H1 (cell line): Measurements from ENCODE around the gene CFP. TPM values are rescaled to one million over a fixed set of nuclear protein-coding genes. Genes with fewer than 3 reads are reported as not detected.

Experiments used
- CTCF ChIA-PET: fragments of 300-600 bp; sonication (Branson Sonifier 250); formaldehyde crosslinking; loops from one replicate; lab custom pipeline; 2021; ENCODE audit not compliant: partially characterized antibody; lab: Charles Lee
- POLR2A ChIA-PET: fragments of 300-600 bp; sonication (Branson Sonifier 250); formaldehyde crosslinking; loops from one replicate; lab custom pipeline; 2021; ENCODE audit warnings: inconsistent platforms; ENCODE audit not compliant: partially characterized antibody; lab: Charles Lee
- DNase-seq, 2 experiments: peaks; one replicate each; pipeline versions ENCODE4 v3.0.0 to v3.0.0-alpha.2; 2010 to 2022; ENCODE audit warnings: low spot score in 2 of 2, low read depth in 1 of 2, mixed read lengths in 1 of 2
- FAIRE-seq: peaks from 2 replicates; lab custom pipeline; 2011; peaks lifted over from hg19 to GRCh38; lab: Jason Lieb, UNC
- H2AFZ ChIP-seq: 2 replicates; pipeline ENCODE4 v1.8.1; 2012; ENCODE audit warnings: low read length, inconsistent platforms
- H2AK5ac ChIP-seq: 2 replicates; pipeline ENCODE4 v1.6.1; 2013; ENCODE audit warnings: low read depth, low read length
- H2BK120ac ChIP-seq: replicated peaks from 2 replicates; pipeline ENCODE3; 2013; ENCODE audit warnings: low read depth, low read length, inconsistent platforms
- H2BK12ac ChIP-seq: 2 replicates; pipeline ENCODE4 v1.6.1; 2013; ENCODE audit warnings: low read depth, low read length
- H2BK15ac ChIP-seq: 2 replicates; pipeline ENCODE4 v1.6.1; 2013; ENCODE audit warnings: low read length
- H2BK20ac ChIP-seq: 2 replicates; pipeline ENCODE4 v1.6.1; 2013; ENCODE audit warnings: low read length
- H2BK5ac ChIP-seq: 2 replicates; pipeline ENCODE4 v1.6.1; 2013; ENCODE audit warnings: low read depth, low read length
- H3K14ac ChIP-seq: 2 replicates; pipeline ENCODE4 v1.6.1; 2013; ENCODE audit warnings: inconsistent platforms; ENCODE audit not compliant: insufficient read length
- H3K18ac ChIP-seq: 2 replicates; pipeline ENCODE4 v1.6.1; 2013; ENCODE audit warnings: low read length; ENCODE audit errors: extremely low read depth
- H3K23ac ChIP-seq: 2 replicates; pipeline ENCODE4 v1.6.1; 2013; ENCODE audit warnings: inconsistent platforms; ENCODE audit not compliant: insufficient read length
- H3K23me2 ChIP-seq: 2 replicates; pipeline ENCODE4 v1.6.1; 2013; ENCODE audit warnings: low read depth, low read length
- H3K27ac ChIP-seq: 2 replicates; pipeline ENCODE4 v1.6.1; 2011; ENCODE audit warnings: low read depth, low read length, inconsistent platforms
- H3K27me3 ChIP-seq, 4 experiments: replicated peaks in 1 of 4; 1 replicate in 1 of 4; 2 replicates in 3 of 4; pipeline versions ENCODE4 v1.6.1 to v1.8.1; 2011 to 2013; ENCODE audit warnings: low read length in 3 of 4, mild to moderate bottlenecking in 3 of 4, inconsistent platforms in 2 of 4, mixed read lengths in 2 of 4, moderate library complexity in 1 of 4; ENCODE audit not compliant: control insufficient read depth in 3 of 4, insufficient read depth in 3 of 4; ENCODE audit errors: extremely low read depth in 1 of 4
- H3K36me3 ChIP-seq, 4 experiments: 2 replicates each; pipeline versions ENCODE4 v1.6.1 to v1.8.1; 2011 to 2013; ENCODE audit warnings: mild to moderate bottlenecking in 4 of 4, low read length in 3 of 4, moderate library complexity in 2 of 4, control low read depth in 1 of 4, inconsistent platforms in 1 of 4; ENCODE audit not compliant: insufficient read depth in 4 of 4, control insufficient read depth in 2 of 4
- H3K4ac ChIP-seq: replicated peaks from 2 replicates; pipeline ENCODE3; 2013; ENCODE audit warnings: low read length, low read depth, mixed read lengths, inconsistent platforms; ENCODE audit not compliant: insufficient read length
- H3K4me1 ChIP-seq, 4 experiments: replicated peaks in 1 of 4; 1 replicate in 1 of 4; 2 replicates in 3 of 4; pipeline versions ENCODE4 v1.6.1 to v1.8.1; 2011 to 2013; ENCODE audit warnings: low read length in 3 of 4, inconsistent platforms in 2 of 4, mixed read lengths in 1 of 4; ENCODE audit not compliant: insufficient read depth in 4 of 4, control insufficient read depth in 3 of 4
- H3K4me2 ChIP-seq, 2 experiments: 2 replicates each; pipeline versions ENCODE4 v1.6.1 to v1.8.1; 2011 to 2013; ENCODE audit warnings: low read depth in 2 of 2, low read length in 2 of 2, control low read depth in 1 of 2, inconsistent platforms in 1 of 2, mild to moderate bottlenecking in 1 of 2; ENCODE audit not compliant: insufficient read depth in 1 of 2
- H3K4me3 ChIP-seq, 4 experiments: fragments of 200-600, 300-600 bp in 1 of 4; sonication (generic), shearing (Covaris generic), sonication (Bioruptor Twin) in 1 of 4; 2 replicates each; pipeline versions ENCODE4 v1.5.1 to v1.8.1; 2011 to 2016; ENCODE audit warnings: low read length in 4 of 4, low read depth in 3 of 4, control low read depth in 2 of 4, inconsistent platforms in 2 of 4, mild to moderate bottlenecking in 2 of 4, mixed read lengths in 1 of 4, moderate library complexity in 1 of 4; ENCODE audit not compliant: insufficient read depth in 2 of 4; ENCODE audit errors: extremely low read depth in 1 of 4
- H3K56ac ChIP-seq: replicated peaks from 2 replicates; pipeline ENCODE3; 2013; ENCODE audit warnings: low read depth, mild to moderate bottlenecking, mixed read lengths, low read length, inconsistent platforms; ENCODE audit not compliant: insufficient read length
- H3K79me1 ChIP-seq: 2 replicates; pipeline ENCODE4 v1.6.1; 2013; ENCODE audit warnings: low read depth, low read length, control low read depth
- H3K79me2 ChIP-seq, 2 experiments: 2 replicates each; pipeline versions ENCODE4 v1.6.1 to v1.8.1; 2012 to 2013; ENCODE audit warnings: low read length in 2 of 2, mild to moderate bottlenecking in 2 of 2, inconsistent platforms in 1 of 2; ENCODE audit not compliant: insufficient read depth in 2 of 2, control insufficient read depth in 1 of 2
- H3K9ac ChIP-seq, 4 experiments: replicated peaks in 1 of 4; 1 replicate in 1 of 4; 2 replicates in 3 of 4; pipeline versions ENCODE4 v1.6.1 to v1.8.1; 2011 to 2013; ENCODE audit warnings: low read depth in 3 of 4, low read length in 3 of 4, control low read depth in 2 of 4, mild to moderate bottlenecking in 2 of 4, moderate library complexity in 2 of 4, inconsistent platforms in 1 of 4; ENCODE audit errors: extremely low read depth in 1 of 4
- H3K9me3 ChIP-seq, 2 experiments: 2 replicates each; pipeline versions ENCODE4 v1.6.1 to v1.8.1; 2012 to 2013; ENCODE audit warnings: mild to moderate bottlenecking in 2 of 2, moderate library complexity in 2 of 2, control low read depth in 1 of 2, inconsistent platforms in 1 of 2, low read depth in 1 of 2, low read length in 1 of 2, mixed read lengths in 1 of 2; ENCODE audit not compliant: insufficient read depth in 2 of 2
- H4K20me1 ChIP-seq, 2 experiments: replicated peaks in 1 of 2; 2 replicates each; pipeline versions ENCODE3 to v1.8.1; 2011 to 2013; ENCODE audit warnings: inconsistent platforms in 2 of 2, low read length in 2 of 2, mild to moderate bottlenecking in 1 of 2; ENCODE audit not compliant: insufficient read depth in 2 of 2, control insufficient read depth in 1 of 2
- H4K5ac ChIP-seq: 2 replicates; pipeline ENCODE4 v1.6.1; 2013; ENCODE audit warnings: low read length, low read depth, mixed read lengths, inconsistent platforms; ENCODE audit not compliant: insufficient read length
- H4K8ac ChIP-seq: 2 replicates; pipeline ENCODE4 v1.8.0; 2013; ENCODE audit warnings: mild to moderate bottlenecking, moderate library complexity, low read length, inconsistent platforms; ENCODE audit not compliant: insufficient read depth; ENCODE audit errors: extremely low read depth
- H4K91ac ChIP-seq: replicated peaks from 2 replicates; pipeline ENCODE3; 2013; ENCODE audit warnings: low read length, mixed read lengths, inconsistent platforms; ENCODE audit not compliant: insufficient read length
- BACH1 ChIP-seq: IDR thresholded peaks from 2 replicates; pipeline ENCODE4 v1.6.1; 2012; ENCODE audit warnings: low read length, improper control_type of control experiment
- CBX5 ChIP-seq: fragments of 300-800, 300-1000 bp; sonication (generic); IDR thresholded peaks from 2 replicates; pipeline ENCODE4 v1.7.1; 2016; ENCODE audit warnings: antibody characterized with exemption, low read length, low read depth
- JUND ChIP-seq: IDR thresholded peaks from 2 replicates; pipeline ENCODE4 v1.6.1; 2011; ENCODE audit warnings: mild to moderate bottlenecking, improper control_type of control experiment, low read length
- KDM4A ChIP-seq: IDR thresholded peaks from one replicate; pipeline ENCODE4 v1.7.1; 2012; ENCODE audit warnings: low read depth, mild to moderate bottlenecking, moderate library complexity, low read length, inconsistent platforms; ENCODE audit not compliant: severe bottlenecking
- SIRT6 ChIP-seq: IDR thresholded peaks from one replicate; pipeline ENCODE4 v1.7.1; 2012; ENCODE audit warnings: low read length, inconsistent platforms
- SIX5 ChIP-seq: IDR thresholded peaks from 2 replicates; pipeline ENCODE4 v1.6.1; 2011; ENCODE audit warnings: mild to moderate bottlenecking, low read depth, low read length
- SP4 ChIP-seq: IDR thresholded peaks from 2 replicates; pipeline ENCODE4 v1.6.1; 2012; ENCODE audit warnings: low read length, inconsistent platforms
- USF2 ChIP-seq: IDR thresholded peaks from 2 replicates; pipeline ENCODE4 v1.6.1; 2011; ENCODE audit warnings: low read length, improper control_type of control experiment
- YY1 ChIP-seq: IDR thresholded peaks from 2 replicates; pipeline ENCODE4 v1.6.1; 2011; ENCODE audit warnings: low read depth, mild to moderate bottlenecking, low read length
- WGBS, 2 experiments: shearing (Covaris generic) in 1 of 2; methylation state at CpG; one replicate each; pipeline versions ENCODE4 v1.1.6 to v1.1.7; 2013 to 2015; ENCODE audit warnings: low lambda C conversion rate in 2 of 2, mixed read lengths in 2 of 2, inconsistent platforms in 1 of 2, low coverage in 1 of 2, missing lambda C conversion rate in 1 of 2; ENCODE audit not compliant: insufficient replicate concordance in 2 of 2, insufficient coverage in 1 of 2, insufficient read length in 1 of 2; ENCODE audit errors: extremely low coverage in 1 of 2, missing lambda C conversion rate in 1 of 2; 5-methylcytosine and 5-hydroxymethylcytosine counted together
- polyA plus RNA-seq, 7 experiments: library from polyadenylated mRNA; depleted of rRNA in 3 of 7; stranded (reverse) in 5 of 7; unstranded in 2 of 7; fragments of >200 nt in 5 of 7; fragments of 200-250 nt in 2 of 7; gene quantifications; 1 replicate in 5 of 7; 2 replicates in 1 of 7; 4 replicates in 1 of 7; pipeline versions ENCODE4 v1.2.1 to v1.2.3, GENCODE V29; 2011 to 2013; ENCODE audit warnings: missing spikeins in 2 of 7, mixed read lengths in 2 of 7
- total RNA-seq: library from RNA; stranded (reverse); fragmentation: NEBNext Ultra II Directional; extraction: Animal tissue kit (Norgen Biotek cat#: 25700); gene quantifications from 2 replicates; pipeline ENCODE4 v1.2.1, GENCODE V29; 2021
- TF ChIP-seq, protein P1 (sequence below): IDR thresholded peaks from 2 replicates; pipeline ENCODE4 v1.6.1; 2012; ENCODE audit warnings: inconsistent platforms

Gene CFP
- total and polyA plus RNA-seq, 2 of the 8 experiments (the other 6 are each of a cell fraction or from before 2014, with no cell fraction given): 0.76 to 2.2 TPM

- Histone ChIP-seq H3K56ac (no peak overlapping the region), H2BK5ac (no peak overlapping the region), H3K9me3 (no peaks in the 10 kb centered on the region), H3K36me3 (peaks cover 0 to 10% (median 3%) of the 10 kb centered on the region in 4 experiments; a peak in 4 of 8 replicates), H4K91ac (no peak overlapping the region), H3K79me2 (no peaks in the 10 kb centered on the region), H2BK20ac (no peak overlapping the region), H3K14ac (no peak overlapping the region), H3K4ac (no peak overlapping the region), H3K9ac (no peak overlapping the region), H4K5ac (no peak overlapping the region), H3K4me3 (no peak overlapping the region), H3K18ac (no peak overlapping the region), H3K23me2 (no peaks in the 10 kb centered on the region; the same call in 1 of the 2 replicates), H4K20me1 (no peaks in the 10 kb centered on the region), H3K27ac (no peak overlapping the region), H2AK5ac (no peak overlapping the region), H2AFZ (no peak overlapping the region), H2BK12ac (no peak overlapping the region), H3K4me1 (peaks cover 0 to 3% (median 0%) of the 10 kb centered on the region in 4 experiments; a peak in 3 of 7 replicates), H3K79me1 (no peaks in the 10 kb centered on the region), H3K4me2 (no peak overlapping the region), H2BK120ac (no peak overlapping the region), H2BK15ac (no peak overlapping the region), H3K27me3 (no peaks in the 10 kb centered on the region), H3K23ac (no peak overlapping the region), H4K8ac (no peak overlapping the region)
- WGBS, 2 experiments: 76% methylated on average over 4 of the region's 4 CpGs; no CpG with 5 or more reads in 1 of the 2 experiments
- DNase-seq (no peak), FAIRE-seq (no peak)
- CTCF ChIA-PET: no interaction called here
- POLR2A ChIA-PET: no interaction called here
- TF ChIP-seq SIX5 (no peak), USF2 (no peak), SP4 (no peak), CBX5 (no peak), YY1 (no peak), SIRT6 (no peak), KDM4A (no peak), JUND (no peak), BACH1 (no peak)
- TF ChIP-seq, protein P1, sequence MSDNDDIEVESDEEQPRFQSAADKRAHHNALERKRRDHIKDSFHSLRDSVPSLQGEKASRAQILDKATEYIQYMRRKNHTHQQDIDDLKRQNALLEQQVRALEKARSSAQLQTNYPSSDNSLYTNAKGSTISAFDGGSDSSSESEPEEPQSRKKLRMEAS: no peak
Observed at GRCh38 chrX:47632666-47633065, 2.9 kb upstream of the CFP start.
